Loucy (cell line): ENCODE measurements around the gene HOXD12.

ENCODE experiments used
- EZH2phosphoT487 ChIP-seq: fragments of 200-600 bp; IDR thresholded peaks from 2 replicates; pipeline ENCODE4 v1.6.1; 2018; ENCODE audit warnings: antibody characterized with exemption, mild to moderate bottlenecking, moderate library complexity, borderline replicate concordance
- TF ChIP-seq, protein P1 (sequence below): fragments of 200-600 bp; sonication (generic); conservative IDR thresholded peaks from 2 replicates; pipeline ENCODE4 v1.5.1; 2014; ENCODE audit warnings: mild to moderate bottlenecking, antibody characterized with exemption, low read length

DNA sequence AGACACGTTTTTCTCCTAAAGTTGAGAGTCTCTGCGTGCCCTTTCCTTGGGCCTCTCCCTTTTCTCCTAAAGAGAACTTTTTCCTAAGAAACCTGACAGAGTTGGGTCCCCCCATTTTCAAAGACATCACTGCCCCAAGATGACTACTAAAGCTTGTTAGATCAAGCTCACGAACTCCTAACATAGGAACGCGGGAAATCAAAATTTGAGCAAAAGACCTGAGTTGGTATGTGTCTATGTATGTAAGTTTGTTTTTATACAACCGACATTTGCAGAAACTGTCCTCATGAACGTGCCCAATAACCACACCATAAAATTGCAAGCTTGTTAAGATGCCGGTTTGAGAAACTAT lies 5.7 kb upstream of the HOXD12 start:
- TF ChIP-seq, protein P1, sequence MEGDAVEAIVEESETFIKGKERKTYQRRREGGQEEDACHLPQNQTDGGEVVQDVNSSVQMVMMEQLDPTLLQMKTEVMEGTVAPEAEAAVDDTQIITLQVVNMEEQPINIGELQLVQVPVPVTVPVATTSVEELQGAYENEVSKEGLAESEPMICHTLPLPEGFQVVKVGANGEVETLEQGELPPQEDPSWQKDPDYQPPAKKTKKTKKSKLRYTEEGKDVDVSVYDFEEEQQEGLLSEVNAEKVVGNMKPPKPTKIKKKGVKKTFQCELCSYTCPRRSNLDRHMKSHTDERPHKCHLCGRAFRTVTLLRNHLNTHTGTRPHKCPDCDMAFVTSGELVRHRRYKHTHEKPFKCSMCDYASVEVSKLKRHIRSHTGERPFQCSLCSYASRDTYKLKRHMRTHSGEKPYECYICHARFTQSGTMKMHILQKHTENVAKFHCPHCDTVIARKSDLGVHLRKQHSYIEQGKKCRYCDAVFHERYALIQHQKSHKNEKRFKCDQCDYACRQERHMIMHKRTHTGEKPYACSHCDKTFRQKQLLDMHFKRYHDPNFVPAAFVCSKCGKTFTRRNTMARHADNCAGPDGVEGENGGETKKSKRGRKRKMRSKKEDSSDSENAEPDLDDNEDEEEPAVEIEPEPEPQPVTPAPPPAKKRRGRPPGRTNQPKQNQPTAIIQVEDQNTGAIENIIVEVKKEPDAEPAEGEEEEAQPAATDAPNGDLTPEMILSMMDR = no peak
- TF ChIP-seq EZH2phosphoT487 = no peak
